GM23248 (cell line): ENCODE results near the gene KLHL12.

Experiments
- EZH2 ChIP-seq: fragments of 200-600 bp; sonication (generic); IDR thresholded peaks from 2 replicates; pipeline ENCODE4 v1.6.1; 2018; ENCODE audit warnings: antibody characterized with exemption, mild to moderate bottlenecking; ENCODE audit not compliant: insufficient read depth, poor library complexity, severe bottlenecking
- EZH2phosphoT487 ChIP-seq: fragments of 200-600 bp; sonication (generic); IDR thresholded peaks from 2 replicates; pipeline ENCODE4 v1.6.1; 2018; ENCODE audit warnings: antibody characterized with exemption, moderate library complexity, mild to moderate bottlenecking, low read depth; ENCODE audit not compliant: insufficient read depth

GRCh38 chr1:202926581-202927491 is at the start of gene KLHL12:
- TF ChIP-seq EZH2 (no peak), EZH2phosphoT487 (no peak)
